Measurements from ENCODE around the gene DIAPH3. TPM values are rescaled to one million over a fixed set of nuclear protein-coding genes. Genes with fewer than 3 reads are reported as not detected.

DIAPH3 gene
- polyA plus RNA-seq, 1 donor from 2014 or later = 0.37 TPM

DNA sequence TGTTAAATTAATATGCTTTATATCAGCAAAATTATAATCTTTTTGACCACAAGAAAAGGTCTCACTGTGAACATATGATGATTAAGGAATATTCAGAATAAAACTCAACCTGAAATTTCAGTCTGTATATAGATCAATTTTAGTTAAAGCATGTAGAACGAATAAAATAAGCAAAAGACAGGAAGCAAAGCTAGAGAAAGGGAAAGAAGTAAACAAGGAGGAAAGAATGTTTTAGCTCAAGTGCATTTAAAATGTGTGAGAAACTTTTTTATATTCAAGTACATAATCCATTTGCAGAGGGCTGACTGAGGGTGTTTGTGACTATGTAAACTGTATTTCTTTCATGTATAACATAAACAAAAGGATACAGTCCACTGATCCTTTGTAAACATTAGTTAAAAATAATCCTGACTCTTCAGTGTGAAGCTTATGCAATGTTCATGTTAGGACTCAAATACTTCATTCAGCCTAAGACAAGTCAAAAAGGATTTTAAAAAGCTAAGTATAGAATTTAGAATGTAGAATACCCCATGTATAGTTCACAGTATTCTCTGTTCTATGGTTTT lies 472.1 kb downstream of the DIAPH3 start:
- no peak overlapping the region for H3K27ac ChIP-seq (ENCODE audit: low read length)
- no peaks in the 10 kb centered on the region for H3K27me3 ChIP-seq (ENCODE audit: insufficient read depth, low read depth, low read length)
- no peak overlapping the region for H3K4me3 ChIP-seq (ENCODE audit: low read length)
- no peaks in the 10 kb centered on the region for H4K20me1 ChIP-seq (ENCODE audit: insufficient read depth)
- TF ChIP-seq RAD21 (conservative IDR thresholded peaks at IDR 0.05) = no peak
- TF ChIP-seq EZH2 (IDR thresholded peaks at IDR 0.05; ENCODE audit: borderline replicate concordance, insufficient read depth, low read length, poor library complexity, severe bottlenecking) = no peak
- TF ChIP-seq TAF1 (IDR thresholded peaks at IDR 0.05; ENCODE audit: low read depth) = no peak
- TF ChIP-seq POLR2AphosphoS5 (IDR thresholded peaks at IDR 0.05) = no peak
- TF ChIP-seq MXI1 (conservative IDR thresholded peaks at IDR 0.05; ENCODE audit: poor library complexity, severe bottlenecking) = no peak
- no peak for TF ChIP-seq EP300 (conservative IDR thresholded peaks at IDR 0.05; ENCODE audit: poor library complexity, severe bottlenecking)
- TF ChIP-seq, protein P1, sequence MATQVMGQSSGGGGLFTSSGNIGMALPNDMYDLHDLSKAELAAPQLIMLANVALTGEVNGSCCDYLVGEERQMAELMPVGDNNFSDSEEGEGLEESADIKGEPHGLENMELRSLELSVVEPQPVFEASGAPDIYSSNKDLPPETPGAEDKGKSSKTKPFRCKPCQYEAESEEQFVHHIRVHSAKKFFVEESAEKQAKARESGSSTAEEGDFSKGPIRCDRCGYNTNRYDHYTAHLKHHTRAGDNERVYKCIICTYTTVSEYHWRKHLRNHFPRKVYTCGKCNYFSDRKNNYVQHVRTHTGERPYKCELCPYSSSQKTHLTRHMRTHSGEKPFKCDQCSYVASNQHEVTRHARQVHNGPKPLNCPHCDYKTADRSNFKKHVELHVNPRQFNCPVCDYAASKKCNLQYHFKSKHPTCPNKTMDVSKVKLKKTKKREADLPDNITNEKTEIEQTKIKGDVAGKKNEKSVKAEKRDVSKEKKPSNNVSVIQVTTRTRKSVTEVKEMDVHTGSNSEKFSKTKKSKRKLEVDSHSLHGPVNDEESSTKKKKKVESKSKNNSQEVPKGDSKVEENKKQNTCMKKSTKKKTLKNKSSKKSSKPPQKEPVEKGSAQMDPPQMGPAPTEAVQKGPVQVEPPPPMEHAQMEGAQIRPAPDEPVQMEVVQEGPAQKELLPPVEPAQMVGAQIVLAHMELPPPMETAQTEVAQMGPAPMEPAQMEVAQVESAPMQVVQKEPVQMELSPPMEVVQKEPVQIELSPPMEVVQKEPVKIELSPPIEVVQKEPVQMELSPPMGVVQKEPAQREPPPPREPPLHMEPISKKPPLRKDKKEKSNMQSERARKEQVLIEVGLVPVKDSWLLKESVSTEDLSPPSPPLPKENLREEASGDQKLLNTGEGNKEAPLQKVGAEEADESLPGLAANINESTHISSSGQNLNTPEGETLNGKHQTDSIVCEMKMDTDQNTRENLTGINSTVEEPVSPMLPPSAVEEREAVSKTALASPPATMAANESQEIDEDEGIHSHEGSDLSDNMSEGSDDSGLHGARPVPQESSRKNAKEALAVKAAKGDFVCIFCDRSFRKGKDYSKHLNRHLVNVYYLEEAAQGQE (IDR thresholded peaks at IDR 0.05; ENCODE audit: borderline replicate concordance) = no peak
- TF ChIP-seq SMC3 (conservative IDR thresholded peaks at IDR 0.05; ENCODE audit: poor library complexity) = no peak
- TF ChIP-seq, protein P2, sequence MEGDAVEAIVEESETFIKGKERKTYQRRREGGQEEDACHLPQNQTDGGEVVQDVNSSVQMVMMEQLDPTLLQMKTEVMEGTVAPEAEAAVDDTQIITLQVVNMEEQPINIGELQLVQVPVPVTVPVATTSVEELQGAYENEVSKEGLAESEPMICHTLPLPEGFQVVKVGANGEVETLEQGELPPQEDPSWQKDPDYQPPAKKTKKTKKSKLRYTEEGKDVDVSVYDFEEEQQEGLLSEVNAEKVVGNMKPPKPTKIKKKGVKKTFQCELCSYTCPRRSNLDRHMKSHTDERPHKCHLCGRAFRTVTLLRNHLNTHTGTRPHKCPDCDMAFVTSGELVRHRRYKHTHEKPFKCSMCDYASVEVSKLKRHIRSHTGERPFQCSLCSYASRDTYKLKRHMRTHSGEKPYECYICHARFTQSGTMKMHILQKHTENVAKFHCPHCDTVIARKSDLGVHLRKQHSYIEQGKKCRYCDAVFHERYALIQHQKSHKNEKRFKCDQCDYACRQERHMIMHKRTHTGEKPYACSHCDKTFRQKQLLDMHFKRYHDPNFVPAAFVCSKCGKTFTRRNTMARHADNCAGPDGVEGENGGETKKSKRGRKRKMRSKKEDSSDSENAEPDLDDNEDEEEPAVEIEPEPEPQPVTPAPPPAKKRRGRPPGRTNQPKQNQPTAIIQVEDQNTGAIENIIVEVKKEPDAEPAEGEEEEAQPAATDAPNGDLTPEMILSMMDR (IDR thresholded peaks at IDR 0.05; ENCODE audit: poor library complexity, severe bottlenecking) = no peak
- H3K9me2 ChIP-seq (ENCODE audit: insufficient read depth, low read length) = no peaks in the 10 kb centered on the region
- no peak overlapping the region for H2AFZ ChIP-seq (ENCODE audit: low read depth, low read length)
- H3K9me3 ChIP-seq (ENCODE audit: low read length) = no peaks in the 10 kb centered on the region
- H3K79me2 ChIP-seq (replicated peaks; ENCODE audit: insufficient read depth, low read length) = no peaks in the 10 kb centered on the region
- no peaks in the 10 kb centered on the region for H3K36me3 ChIP-seq (ENCODE audit: insufficient read depth, low read length)
- no peaks in the 10 kb centered on the region for H3F3A ChIP-seq (ENCODE audit: insufficient read depth, low read length, poor library complexity, severe bottlenecking)
- H3K9ac ChIP-seq (ENCODE audit: low read length) = no peak overlapping the region
- H3K4me2 ChIP-seq (ENCODE audit: low read length) = no peak overlapping the region

DNA sequence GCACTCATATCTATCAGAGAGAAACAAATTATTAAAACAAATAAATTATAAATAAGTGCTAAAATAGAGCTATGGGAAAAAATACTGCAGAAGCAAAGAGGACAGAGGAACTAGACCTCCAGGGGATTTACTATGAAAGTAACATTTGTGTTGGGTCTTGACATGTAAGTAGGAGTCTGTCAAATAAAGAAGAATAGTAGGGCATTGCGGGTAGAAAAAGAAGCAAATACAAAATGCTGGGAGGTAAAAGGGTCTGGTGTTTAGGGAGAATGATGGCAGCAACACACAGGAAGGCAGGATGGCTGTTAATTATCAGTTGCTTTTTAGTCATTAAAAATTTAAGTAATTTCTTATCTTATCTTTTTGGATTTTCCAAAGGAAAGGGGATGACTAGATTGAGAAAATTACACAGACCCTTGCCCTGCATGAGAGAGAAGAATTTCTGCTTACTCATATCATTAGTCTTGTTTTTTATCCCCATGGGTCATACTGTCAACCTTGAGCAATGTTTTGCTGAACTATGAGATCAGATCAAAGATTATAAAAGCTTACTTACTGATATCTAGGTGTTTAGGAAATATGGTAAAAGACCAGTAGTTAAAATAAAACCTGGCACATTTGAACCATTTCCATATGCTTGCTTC lies 472.7 kb downstream of the DIAPH3 start:
- Histone ChIP-seq H3K27me3 (ENCODE audit: insufficient read depth, low read depth, low read length) (no peaks in the 10 kb centered on the region), H3K9me2 (ENCODE audit: insufficient read depth, low read length) (no peaks in the 10 kb centered on the region), H2AFZ (ENCODE audit: low read depth, low read length) (no peak overlapping the region), H3K4me3 (ENCODE audit: low read length) (no peak overlapping the region), H3K36me3 (ENCODE audit: insufficient read depth, low read length) (no peaks in the 10 kb centered on the region), H3K9ac (ENCODE audit: low read length) (no peak overlapping the region), H3K4me2 (ENCODE audit: low read length) (no peak overlapping the region), H3F3A (ENCODE audit: insufficient read depth, low read length, poor library complexity, severe bottlenecking) (no peaks in the 10 kb centered on the region), H3K9me3 (ENCODE audit: low read length) (no peaks in the 10 kb centered on the region), H4K20me1 (ENCODE audit: insufficient read depth) (no peaks in the 10 kb centered on the region), H3K27ac (ENCODE audit: low read length) (no peak overlapping the region), H3K79me2 (replicated peaks; ENCODE audit: insufficient read depth, low read length) (no peaks in the 10 kb centered on the region)
- TF ChIP-seq TAF1 (IDR thresholded peaks at IDR 0.05; ENCODE audit: low read depth) = no peak
- TF ChIP-seq RAD21 (conservative IDR thresholded peaks at IDR 0.05) = no peak
- no peak for TF ChIP-seq SMC3 (conservative IDR thresholded peaks at IDR 0.05; ENCODE audit: poor library complexity)
- TF ChIP-seq, protein P2 (IDR thresholded peaks at IDR 0.05; ENCODE audit: poor library complexity, severe bottlenecking) = no peak
- TF ChIP-seq POLR2AphosphoS5 (IDR thresholded peaks at IDR 0.05) = no peak
- TF ChIP-seq EZH2 (IDR thresholded peaks at IDR 0.05; ENCODE audit: borderline replicate concordance, insufficient read depth, low read length, poor library complexity, severe bottlenecking) = no peak
- no peak for TF ChIP-seq EP300 (conservative IDR thresholded peaks at IDR 0.05; ENCODE audit: poor library complexity, severe bottlenecking)
- TF ChIP-seq MXI1 (conservative IDR thresholded peaks at IDR 0.05; ENCODE audit: poor library complexity, severe bottlenecking) = no peak
- TF ChIP-seq, protein P1 (IDR thresholded peaks at IDR 0.05; ENCODE audit: borderline replicate concordance) = no peak
